ENCODE measurements around the gene BCL2L1.
A peak's percentile ranks its signal among the peaks of the same experiment; 100 is the strongest.

Gene BCL2L1

GRCh38 chr20:31695849-31696804 lies 26.5 kb downstream of the BCL2L1 start:
- Histone ChIP-seq H3K36me3 (peaks cover 38 to 83% (median 56%) of the 10 kb centered on the region in 11 experiments), H3K27me3 (no peaks in the 10 kb centered on the region), H3K27ac (peak overlapping the region in 4 of 11 experiments; percentile 30 to 56 (median 40); a peak in 5 of 22 replicates), H3K4me3 (no peak overlapping the region), H4K20me1 (peaks cover 0 to 46% (median 16%) of the 10 kb centered on the region in 11 experiments; a peak in 12 of 22 replicates), H3K9ac (no peak overlapping the region), H3K4me2 (peak overlapping the region in 10 of 11 experiments; percentile 27 to 90 (median 72); a peak in 15 of 22 replicates), H3K4me1 (peaks cover 68 to 99% (median 78%) of the 10 kb centered on the region in 10 experiments), H3K9me3 (replicated peaks in 1 of 11) (no peaks in the 10 kb centered on the region)
- no peak for TF ChIP-seq Cebpa-rat (IDR thresholded peaks at IDR 0.05)

GRCh38 chr20:31694842-31695593 lies 27.6 kb downstream of the BCL2L1 start:
- Histone ChIP-seq H3K9me3 (replicated peaks in 1 of 11) (no peaks in the 10 kb centered on the region), H4K20me1 (peaks cover 0 to 41% (median 18%) of the 10 kb centered on the region in 11 experiments; a peak in 13 of 22 replicates), H3K27ac (peak overlapping the region in 10 of 11 experiments; percentile 5 to 56 (median 44); a peak in 15 of 22 replicates), H3K4me3 (no peak overlapping the region), H3K36me3 (peaks cover 36 to 83% (median 59%) of the 10 kb centered on the region in 11 experiments; a peak in 21 of 22 replicates), H3K27me3 (no peaks in the 10 kb centered on the region), H3K9ac (peak overlapping the region in 3 of 11 experiments; percentile 9 to 46 (median 18); a peak in 5 of 22 replicates), H3K4me2 (peak overlapping the region; percentile 47 to 90 (median 76); a peak in 21 of 22 replicates), H3K4me1 (peaks cover 58 to 97% (median 77%) of the 10 kb centered on the region in 10 experiments)
- TF ChIP-seq Cebpa-rat (IDR thresholded peaks at IDR 0.05): no peak

GRCh38 chr20:31693987-31694661 lies 28.5 kb downstream of the BCL2L1 start:
- H3K36me3 ChIP-seq: peaks cover 39 to 84% (median 67%) of the 10 kb centered on the region in 11 experiments; a peak in 21 of 22 replicates
- peaks cover 49 to 89% (median 73%) of the 10 kb centered on the region in 10 experiments for H3K4me1 ChIP-seq
- H3K27me3 ChIP-seq: no peaks in the 10 kb centered on the region
- H4K20me1 ChIP-seq: peaks cover 0 to 34% (median 13%) of the 10 kb centered on the region in 11 experiments; a peak in 12 of 22 replicates
- TF ChIP-seq Cebpa-rat (IDR thresholded peaks at IDR 0.05): no peak
- peak overlapping the region in 10 of 11 experiments; percentile 5 to 56 (median 44); a peak in 14 of 22 replicates for H3K27ac ChIP-seq
- H3K4me3 ChIP-seq: no peak overlapping the region
- peak overlapping the region; percentile 47 to 90 (median 76) for H3K4me2 ChIP-seq
- H3K9ac ChIP-seq: peak overlapping the region in 6 of 11 experiments; percentile 6 to 60 (median 36); a peak in 7 of 22 replicates
- no peaks in the 10 kb centered on the region for H3K9me3 ChIP-seq (replicated peaks in 1 of 11)

- H3K9ac ChIP-seq: peak overlapping the region in 3 of 11 experiments; percentile 5 to 17 (median 6); a peak in 1 of 22 replicates
- H4K20me1 ChIP-seq: peaks cover 0 to 26% (median 10%) of the 10 kb centered on the region in 11 experiments; a peak in 10 of 22 replicates
- H3K4me1 ChIP-seq: peaks cover 42 to 82% (median 67%) of the 10 kb centered on the region in 10 experiments
- H3K27ac ChIP-seq: peak overlapping the region in 3 of 11 experiments; percentile 5 to 25 (median 9); a peak in 1 of 22 replicates
- no peak overlapping the region for H3K4me3 ChIP-seq
- peak overlapping the region; percentile 47 to 81 (median 74); a peak in 18 of 22 replicates for H3K4me2 ChIP-seq
- H3K36me3 ChIP-seq: peaks cover 42 to 82% (median 68%) of the 10 kb centered on the region in 11 experiments; a peak in 21 of 22 replicates
- no peak for TF ChIP-seq Cebpa-rat (IDR thresholded peaks at IDR 0.05)
- H3K9me3 ChIP-seq (replicated peaks in 1 of 11): no peaks in the 10 kb centered on the region
- H3K27me3 ChIP-seq: no peaks in the 10 kb centered on the region
Observed at GRCh38 chr20:31693402-31693801, 29.3 kb downstream of the BCL2L1 start.

GRCh38 chr20:31691646-31692275 lies 30.9 kb downstream of the BCL2L1 start:
- H3K36me3 ChIP-seq: peaks cover 38 to 82% (median 67%) of the 10 kb centered on the region in 11 experiments; a peak in 21 of 22 replicates
- H3K9me3 ChIP-seq (replicated peaks in 1 of 11): no peaks in the 10 kb centered on the region
- no peak overlapping the region for H3K4me3 ChIP-seq
- TF ChIP-seq Cebpa-rat (IDR thresholded peaks at IDR 0.05): no peak
- H3K9ac ChIP-seq: no peak overlapping the region
- peaks cover 52 to 82% (median 76%) of the 10 kb centered on the region in 10 experiments for H3K4me1 ChIP-seq
- peaks cover 0 to 23% (median 10%) of the 10 kb centered on the region in 11 experiments; a peak in 9 of 22 replicates for H4K20me1 ChIP-seq
- H3K4me2 ChIP-seq: peak overlapping the region in 6 of 11 experiments; percentile 11 to 44 (median 23); a peak in 8 of 22 replicates
- peak overlapping the region in 2 of 11 experiments; percentile 4 to 47; a peak in 4 of 22 replicates for H3K27ac ChIP-seq
- H3K27me3 ChIP-seq: no peaks in the 10 kb centered on the region

- no peak overlapping the region for H3K9ac ChIP-seq
- no peaks in the 10 kb centered on the region for H3K9me3 ChIP-seq (replicated peaks in 1 of 11)
- H4K20me1 ChIP-seq: peaks cover 0 to 33% (median 10%) of the 10 kb centered on the region in 11 experiments; a peak in 9 of 22 replicates
- no peaks in the 10 kb centered on the region for H3K27me3 ChIP-seq
- peaks cover 29 to 68% (median 54%) of the 10 kb centered on the region in 11 experiments; a peak in 21 of 22 replicates for H3K36me3 ChIP-seq
- H3K4me3 ChIP-seq: no peak overlapping the region
- peaks cover 57 to 87% (median 81%) of the 10 kb centered on the region in 10 experiments for H3K4me1 ChIP-seq
- peak overlapping the region in 2 of 11 experiments; percentile 3 to 6; a peak in 2 of 22 replicates for H3K4me2 ChIP-seq
- H3K27ac ChIP-seq: peak overlapping the region in 3 of 11 experiments; percentile 15 to 48 (median 48); a peak in 2 of 22 replicates
- no peak for TF ChIP-seq Cebpa-rat (IDR thresholded peaks at IDR 0.05)
Observed at GRCh38 chr20:31690124-31690666, 32.5 kb downstream of the BCL2L1 start.

- Histone ChIP-seq H3K36me3 (peaks cover 29 to 66% (median 54%) of the 10 kb centered on the region in 11 experiments; a peak in 21 of 22 replicates), H3K27me3 (no peaks in the 10 kb centered on the region), H3K9me3 (replicated peaks in 1 of 11) (no peaks in the 10 kb centered on the region), H4K20me1 (peaks cover 0 to 41% (median 4%) of the 10 kb centered on the region in 11 experiments; a peak in 9 of 22 replicates), H3K4me3 (no peak overlapping the region), H3K9ac (no peak overlapping the region), H3K4me2 (peak overlapping the region in 2 of 11 experiments; percentile 3 to 6; a peak in 2 of 22 replicates), H3K4me1 (peaks cover 57 to 87% (median 81%) of the 10 kb centered on the region in 10 experiments), H3K27ac (peak overlapping the region in 6 of 11 experiments; percentile 15 to 96 (median 22); a peak in 6 of 22 replicates)
- TF ChIP-seq Cebpa-rat (IDR thresholded peaks at IDR 0.05): no peak
Observed at GRCh38 chr20:31689141-31689540, 33.5 kb downstream of the BCL2L1 start.

Measured in BLaER1 treated with 17β-estradiol and CSF1 and Interleukin-3, amounts not matched to agents 10 nM and 100 nM (cell line).